Lower lobe of right lung (tissue), 2 donors: ENCODE measurements around the gene DIP2B. TPM values are rescaled to one million over a fixed set of nuclear protein-coding genes. Genes with fewer than 3 reads are reported as not detected.

Experiments used
- ATAC-seq, 2 donors: fragments of 200-7000 bp; cut with Tn5 transposase; one replicate each; pipeline ENCODE4 v1.9.1; 2020 to 2022; ENCODE audit warnings: mild to moderate bottlenecking in 2 of 2, moderate library complexity in 2 of 2
- DNase-seq: peaks from one replicate; pipeline ENCODE4 v3.0.0-alpha.2; 2020
- H3K27ac ChIP-seq: fragments of 200-600 bp; one replicate; pipeline ENCODE4 v1.8.0; 2022
- H3K27me3 ChIP-seq: fragments of 200-600 bp; one replicate; pipeline ENCODE4 v1.8.0; 2022; ENCODE audit warnings: low read depth
- H3K36me3 ChIP-seq: fragments of 200-600 bp; one replicate; pipeline ENCODE4 v1.8.0; 2022; ENCODE audit warnings: mild to moderate bottlenecking
- H3K4me1 ChIP-seq: fragments of 200-600 bp; one replicate; pipeline ENCODE4 v1.8.0; 2022
- H3K4me3 ChIP-seq: fragments of 200-600 bp; one replicate; pipeline ENCODE4 v1.8.0; 2022; ENCODE audit warnings: mild to moderate bottlenecking
- H3K9me3 ChIP-seq: fragments of 200-600 bp; one replicate; pipeline ENCODE4 v1.8.0; 2022
- CTCF ChIP-seq: fragments of 200-600 bp; IDR thresholded peaks from one replicate; pipeline ENCODE4 v1.8.0; 2022; ENCODE audit warnings: antibody characterized with exemption, mild to moderate bottlenecking
- intact Hi-C: fragments of 100-400 bp; cut with DNase I; formaldehyde crosslinking; loops from one replicate; pipeline ENCODE4 v1.11.0; 2022
- total RNA-seq: library from RNA; stranded (reverse); fragmentation: NEBNext Ultra II Directional; extraction: Animal tissue kit (Norgen Biotek cat#: 25700); gene quantifications from one replicate; pipeline ENCODE4 v1.2.1, GENCODE V29; 2021
- donor health status: DM: no; HTN: yes; CAD: no; lungs with severe emphysema.

The DIP2B gene
- total RNA-seq, 1 donor from 2014 or later = 32.8 TPM

GRCh38 chr12:50778663-50779590 lies 274.1 kb downstream of the DIP2B start:
- TF ChIP-seq CTCF = no peak
- DNase-seq (no peak), ATAC-seq (no peak)
- no peaks in the 10 kb centered on the region for H3K27me3 ChIP-seq
- no peaks in the 10 kb centered on the region for H3K4me1 ChIP-seq
- no peak overlapping the region for H3K27ac ChIP-seq
- H3K36me3 ChIP-seq = peaks cover 31% of the 10 kb centered on the region
- intact Hi-C loops = no loop called here
- H3K4me3 ChIP-seq = no peak overlapping the region
- no peaks in the 10 kb centered on the region for H3K9me3 ChIP-seq

- Histone ChIP-seq H3K4me3 (no peak overlapping the region), H3K27me3 (no peaks in the 10 kb centered on the region), H3K4me1 (peaks cover 6% of the 10 kb centered on the region), H3K9me3 (no peaks in the 10 kb centered on the region), H3K36me3 (peaks cover 33% of the 10 kb centered on the region), H3K27ac (no peak overlapping the region)
- no peak for TF ChIP-seq CTCF
- no peak for ATAC-seq
- intact Hi-C loops = no loop called here
- no peak for DNase-seq
These were observed 275.2 kb downstream of the DIP2B start for GRCh38 chr12:50780013-50780412.

- Histone ChIP-seq H3K4me1 (peaks cover 13% of the 10 kb centered on the region), H3K27me3 (no peaks in the 10 kb centered on the region), H3K9me3 (peaks cover 4% of the 10 kb centered on the region), H3K27ac (no peak overlapping the region), H3K36me3 (peaks cover 33% of the 10 kb centered on the region), H3K4me3 (no peak overlapping the region)
- ATAC-seq = no peak
- DNase-seq = no peak
- no peak for TF ChIP-seq CTCF
- intact Hi-C loops = no loop called here
These were observed 279.7 kb downstream of the DIP2B start for GRCh38 chr12:50784501-50784900.

GRCh38 chr12:50785406-50786001 lies 280.7 kb downstream of the DIP2B start:
- H3K27ac ChIP-seq = peak overlapping the region; percentile 0
- peaks cover 4% of the 10 kb centered on the region for H3K9me3 ChIP-seq
- intact Hi-C loops = no loop called here
- peaks cover 13% of the 10 kb centered on the region for H3K4me1 ChIP-seq
- ATAC-seq (no peak), DNase-seq (no peak)
- peaks cover 29% of the 10 kb centered on the region for H3K36me3 ChIP-seq
- H3K27me3 ChIP-seq = no peaks in the 10 kb centered on the region
- no peak overlapping the region for H3K4me3 ChIP-seq
- no peak for TF ChIP-seq CTCF

GRCh38 chr12:50786498-50787231 lies 281.9 kb downstream of the DIP2B start:
- H3K27me3 ChIP-seq = no peaks in the 10 kb centered on the region
- H3K4me3 ChIP-seq = no peak overlapping the region
- ATAC-seq = peak; percentile 95 to 96
- DNase-seq = no peak
- intact Hi-C loops = no loop called here
- no peak for TF ChIP-seq CTCF
- peaks cover 17% of the 10 kb centered on the region for H3K36me3 ChIP-seq
- peak overlapping the region; percentile 66 for H3K27ac ChIP-seq
- peaks cover 4% of the 10 kb centered on the region for H3K9me3 ChIP-seq
- peaks cover 13% of the 10 kb centered on the region for H3K4me1 ChIP-seq
